ENCODE data around the gene PLOD2.

DNA sequence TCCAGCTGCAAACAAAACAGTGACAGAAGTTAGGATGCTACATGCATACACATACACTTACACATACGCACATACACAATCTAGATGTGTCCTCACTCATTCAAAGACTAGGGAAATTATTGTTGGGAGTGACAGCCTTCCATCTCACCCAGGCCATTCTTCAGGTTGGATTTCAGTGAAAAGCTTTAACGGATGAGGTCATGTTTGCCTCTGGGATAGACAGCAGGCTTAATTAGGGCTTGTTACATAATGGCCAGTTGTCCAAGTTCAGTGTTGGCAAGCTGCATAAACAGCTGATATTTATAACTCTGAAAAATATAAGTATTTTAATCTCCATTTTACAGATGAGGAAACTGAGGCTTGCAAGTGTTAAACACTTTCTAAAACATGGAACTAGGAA lies 35.8 kb upstream of the PLOD2 start:
- TF ChIP-seq CTCF (IDR thresholded peaks at IDR 0.05 in 4 of 5, conservative IDR thresholded peaks at IDR 0.05 in 1 of 5), result no peak
- TF ChIP-seq POLR2A (IDR thresholded peaks at IDR 0.05), result no peak

Data from gastrocnemius medialis (tissue), 4 donors.